HG03280 (cell line): ENCODE results near the gene KHDRBS2.

ENCODE experiments used
- ATAC-seq: cut with Tn5 transposase; IDR thresholded peaks from one replicate; pipeline ENCODE4 v1.9.1; 2021; ENCODE audit warnings: mild to moderate bottlenecking, moderate library complexity; ENCODE audit not compliant: unreplicated experiment

KHDRBS2 gene

GRCh38 chr6:62285612-62286469, at the start of gene KHDRBS2:
Gene KHDRBS2 (minus strand): TSS chr6:62286225.
- peak; percentile 100 for ATAC-seq

GRCh38 chr6:62328607-62329006, 42.6 kb upstream of the KHDRBS2 start:
- ATAC-seq, result no peak

GRCh38 chr6:62324834-62325233, 38.8 kb upstream of the KHDRBS2 start:
- no peak for ATAC-seq

GRCh38 chr6:62323818-62324431, 37.9 kb upstream of the KHDRBS2 start:
- ATAC-seq, result no peak

GRCh38 chr6:62298745-62299392, 12.8 kb upstream of the KHDRBS2 start:
- peak; percentile 92 for ATAC-seq

- no peak for ATAC-seq
Measured at GRCh38 chr6:62296541-62296940, 10.5 kb upstream of the KHDRBS2 start.

GRCh38 chr6:62288974-62289373, 2.9 kb upstream of the KHDRBS2 start:
- ATAC-seq, result no peak

- ATAC-seq, result no peak
Measured at GRCh38 chr6:62288562-62288961, 2.5 kb upstream of the KHDRBS2 start.

- no peak for ATAC-seq
Measured at GRCh38 chr6:62286470-62286843, 432 bp upstream of the KHDRBS2 start.

- no peak for ATAC-seq
Measured at GRCh38 chr6:62284725-62285124, 1.3 kb downstream of the KHDRBS2 start.

- ATAC-seq, result no peak
Measured at GRCh38 chr6:62283796-62284411, 2.1 kb downstream of the KHDRBS2 start.

GRCh38 chr6:62283365-62283764, 2.7 kb downstream of the KHDRBS2 start:
- no peak for ATAC-seq

GRCh38 chr6:62280099-62280498, 5.9 kb downstream of the KHDRBS2 start:
- no peak for ATAC-seq

GRCh38 chr6:62272114-62272513, 13.9 kb downstream of the KHDRBS2 start:
- no peak for ATAC-seq

- no peak for ATAC-seq
Measured at GRCh38 chr6:62265906-62266525, 20.0 kb downstream of the KHDRBS2 start.

GRCh38 chr6:62262283-62262682, 23.7 kb downstream of the KHDRBS2 start:
- ATAC-seq, result no peak

GRCh38 chr6:62246087-62246486, 39.9 kb downstream of the KHDRBS2 start:
- no peak for ATAC-seq

- ATAC-seq, result no peak
Measured at GRCh38 chr6:62236784-62237183, 49.2 kb downstream of the KHDRBS2 start.

GRCh38 chr6:62229231-62229630, 56.8 kb downstream of the KHDRBS2 start:
- no peak for ATAC-seq

GRCh38 chr6:62217866-62218265, 68.2 kb downstream of the KHDRBS2 start:
- ATAC-seq, result no peak

- ATAC-seq, result no peak
Measured at GRCh38 chr6:62202078-62202477, 83.9 kb downstream of the KHDRBS2 start.
